Hematopoietic multipotent progenitor cell treated with erythropoietin and hydrocortisone succinate and interleukin-3 and kit ligand, for 15 days (in vitro differentiated cells): ENCODE measurements around the gene PON2.
"Not testable (repeated sequence)": the region's sequence is repeated elsewhere in the genome, so short reads cannot be mapped to it uniquely, and the experiment has no call there.

Experiments
- DNase-seq: peaks from one replicate; pipeline ENCODE4 v3.0.0-alpha.2; 2015; ENCODE audit warnings: low spot score

The PON2 gene

GRCh38 chr7:95405208-95405607 is 29.6 kb downstream of the PON2 start:
- DNase-seq = no peak

DNA sequence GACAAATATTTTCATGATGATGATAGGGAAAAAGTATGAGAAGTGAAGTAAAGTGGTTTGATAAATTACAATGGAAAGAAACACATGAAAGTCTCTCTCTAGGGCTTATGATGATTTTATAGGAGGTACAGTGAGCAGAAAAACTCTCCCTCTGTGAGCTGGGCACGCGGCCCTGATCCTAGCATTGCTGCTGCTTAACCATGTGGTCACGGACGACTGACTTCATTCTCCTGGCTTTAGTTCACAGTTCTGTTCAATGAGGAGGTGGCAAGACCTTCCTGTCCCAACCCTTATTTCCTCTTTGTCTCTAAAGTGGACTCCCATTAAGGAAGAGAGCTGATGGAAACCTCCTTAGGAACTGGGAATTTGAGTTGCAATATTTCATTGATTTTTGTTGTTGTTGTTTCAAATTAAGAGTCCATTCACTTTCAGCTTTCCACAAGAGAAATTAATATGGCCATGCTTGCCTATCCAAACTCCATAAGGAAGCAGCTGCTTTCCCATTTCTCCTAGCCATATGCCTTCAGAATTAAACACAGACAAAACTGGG is 30.4 kb downstream of the PON2 start:
- no peak for DNase-seq

- no peak for DNase-seq
Measured at GRCh38 chr7:95398155-95398940, 36.5 kb downstream of the PON2 start.

- DNase-seq = no peak
Measured at GRCh38 chr7:95397381-95397780, 37.4 kb downstream of the PON2 start.

GRCh38 chr7:95396136-95397032 is 38.4 kb downstream of the PON2 start, which contains the start of gene PON3:
Gene PON3 (minus strand): TSS chr7:95396375. CDS start chr7:95396350, 25 bp downstream.
- no peak for DNase-seq

DNA sequence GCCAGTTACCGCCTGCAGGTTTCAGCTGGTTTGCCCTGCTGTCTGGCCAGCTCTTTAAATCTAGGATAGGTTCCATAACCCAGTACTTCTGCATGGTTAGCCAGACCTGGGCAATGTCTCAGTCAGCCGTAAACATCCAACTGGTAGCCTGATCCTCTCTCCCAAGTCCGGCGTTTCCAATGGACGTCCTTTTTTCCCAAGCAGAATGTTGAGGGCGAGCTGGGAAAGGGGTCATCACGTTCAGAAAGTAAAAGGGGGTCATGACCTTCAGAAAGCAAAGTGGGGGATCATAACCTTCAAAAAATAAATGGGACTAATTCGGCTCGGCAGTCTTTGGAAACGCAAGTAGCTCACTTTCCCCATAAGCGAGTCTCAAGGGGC is 39.1 kb downstream of the PON2 start:
- no peak for DNase-seq

GRCh38 chr7:95394370-95394769 is 40.5 kb downstream of the PON2 start:
- DNase-seq = no peak

DNA sequence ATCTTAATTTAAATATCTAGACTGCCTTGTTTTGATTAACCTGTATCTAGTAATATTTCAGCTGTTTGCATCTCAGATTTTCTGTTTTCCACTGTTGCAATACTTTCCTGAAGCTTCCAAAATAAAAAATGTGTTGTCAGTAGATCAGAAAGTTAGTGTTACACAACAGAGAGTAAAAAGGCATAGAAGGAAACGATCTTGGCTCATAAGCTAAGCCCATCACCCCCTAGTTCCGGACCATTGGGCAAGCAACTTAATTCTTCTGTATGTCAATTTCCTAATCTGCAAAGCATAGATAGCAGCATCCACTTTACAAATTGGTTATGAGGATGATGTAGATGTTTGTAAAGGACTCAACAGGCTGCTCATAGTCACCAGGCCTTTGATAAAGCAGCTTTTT is 43.1 kb downstream of the PON2 start:
- DNase-seq = no peak

DNA sequence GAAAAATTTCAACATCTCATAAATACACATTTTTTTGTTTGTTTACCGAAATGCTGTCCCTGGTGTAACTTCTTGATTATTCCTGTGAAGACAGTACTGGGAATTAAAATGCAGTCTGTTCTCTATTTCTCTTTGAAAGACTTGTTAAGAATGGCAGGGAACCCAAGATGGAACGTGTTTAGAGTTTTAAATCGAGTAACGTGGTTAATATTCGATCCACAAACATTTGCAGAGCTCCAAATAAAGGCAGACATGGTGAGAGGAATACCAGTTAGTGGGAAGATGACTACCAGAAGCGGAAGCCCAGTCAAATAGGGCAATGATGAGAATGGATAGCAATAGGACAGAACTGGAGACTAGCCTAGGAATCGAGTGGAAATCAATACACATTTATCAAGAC is 45.3 kb downstream of the PON2 start:
- DNase-seq = no peak

DNA sequence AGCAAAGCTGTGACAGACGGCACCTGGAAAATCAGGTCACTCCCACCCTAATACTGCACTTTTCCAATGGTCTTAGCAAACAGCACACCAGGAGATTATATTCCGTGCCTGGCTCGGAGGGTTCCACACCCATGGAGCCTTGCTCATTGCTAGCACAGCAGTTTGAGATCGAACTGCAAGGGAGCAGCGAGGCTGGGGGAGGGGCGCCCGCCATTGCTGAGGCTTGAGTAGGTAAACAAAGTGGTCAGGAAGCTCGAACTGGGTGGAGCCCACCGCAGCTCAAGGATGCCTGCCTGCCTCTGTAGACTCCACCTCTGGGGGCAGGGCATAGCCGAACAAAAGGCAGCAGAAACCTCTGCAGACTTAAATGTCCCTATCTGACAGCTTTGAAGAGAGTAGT is 55.4 kb downstream of the PON2 start:
- DNase-seq = not testable (repeated sequence)

DNA sequence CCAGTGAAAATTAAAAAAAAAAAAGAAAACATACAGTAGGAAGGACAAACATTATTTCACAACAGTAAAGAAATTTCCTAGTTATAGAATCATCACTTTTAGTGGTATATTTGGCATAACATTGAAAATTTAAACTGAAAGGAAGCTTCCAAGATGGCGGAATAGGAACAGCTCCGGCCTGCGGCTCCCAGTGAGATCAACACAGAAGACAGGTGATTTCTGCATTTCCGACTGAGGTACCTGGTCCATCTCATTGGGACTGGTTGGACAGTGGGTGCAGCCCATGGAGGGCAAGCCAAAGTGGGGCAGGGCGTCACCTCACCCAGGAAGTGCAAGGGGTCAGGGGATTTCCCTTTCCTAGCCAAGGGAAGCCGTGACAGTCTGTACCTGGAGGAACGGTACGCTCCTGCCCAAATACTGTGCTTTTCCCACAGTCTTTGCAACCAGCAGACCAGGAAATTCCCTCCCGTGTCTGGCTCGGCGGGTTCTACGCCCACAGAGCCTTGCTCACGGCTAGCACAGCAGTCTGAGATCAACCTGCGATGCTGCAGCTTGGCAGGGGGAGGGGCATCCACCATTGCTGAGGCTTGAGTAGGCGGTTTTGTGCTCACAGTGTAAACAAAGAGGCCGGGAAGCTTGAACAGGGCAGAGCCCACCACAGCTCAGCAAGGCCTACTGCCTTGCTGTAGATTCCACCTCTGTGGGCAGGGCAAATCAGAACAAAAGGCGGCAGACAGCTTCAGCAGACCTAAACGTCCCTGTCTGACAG is 58.0 kb downstream of the PON2 start:
- DNase-seq = no peak

GRCh38 chr7:95375591-95376257 is 59.1 kb downstream of the PON2 start:
- DNase-seq = no peak

GRCh38 chr7:95373323-95373722 is 61.5 kb downstream of the PON2 start:
- no peak for DNase-seq

DNA sequence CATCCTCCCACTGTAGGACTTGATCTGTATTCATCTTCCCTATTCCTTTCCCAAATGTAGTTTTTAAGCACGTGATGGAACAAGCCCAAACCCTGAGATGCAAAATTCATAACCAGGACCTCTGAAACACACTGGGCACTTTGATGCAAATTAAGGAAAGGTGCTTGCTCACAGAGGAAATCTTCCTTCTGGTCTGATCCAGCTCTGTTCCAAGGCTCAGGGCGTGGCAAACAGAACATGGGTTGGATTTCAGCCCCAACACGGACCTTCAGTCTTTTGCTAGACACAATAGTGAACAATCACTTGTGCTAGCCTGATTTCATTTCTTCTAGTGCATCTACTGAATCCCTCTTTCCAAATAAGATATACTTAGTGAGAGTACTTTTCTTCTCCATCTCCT is 66.6 kb downstream of the PON2 start:
- no peak for DNase-seq

DNA sequence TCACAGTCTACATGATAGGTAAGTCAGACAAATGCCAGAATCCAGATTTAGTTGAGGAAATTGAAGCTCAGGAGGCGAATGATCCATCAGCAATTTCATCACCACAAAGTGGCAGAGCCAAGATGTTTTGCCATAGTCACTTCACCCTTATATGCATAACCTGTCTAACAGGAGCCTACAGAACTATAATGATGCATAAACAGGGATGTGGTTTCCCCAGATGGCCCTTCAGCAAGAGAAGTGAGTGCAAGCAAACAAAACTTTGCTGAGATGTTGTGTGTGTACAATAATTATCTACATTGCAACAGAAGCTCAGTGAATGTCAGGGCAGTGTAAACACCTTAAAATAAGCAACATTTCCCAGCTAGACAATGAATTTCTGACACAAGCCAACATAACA is 67.2 kb downstream of the PON2 start:
- no peak for DNase-seq

DNA sequence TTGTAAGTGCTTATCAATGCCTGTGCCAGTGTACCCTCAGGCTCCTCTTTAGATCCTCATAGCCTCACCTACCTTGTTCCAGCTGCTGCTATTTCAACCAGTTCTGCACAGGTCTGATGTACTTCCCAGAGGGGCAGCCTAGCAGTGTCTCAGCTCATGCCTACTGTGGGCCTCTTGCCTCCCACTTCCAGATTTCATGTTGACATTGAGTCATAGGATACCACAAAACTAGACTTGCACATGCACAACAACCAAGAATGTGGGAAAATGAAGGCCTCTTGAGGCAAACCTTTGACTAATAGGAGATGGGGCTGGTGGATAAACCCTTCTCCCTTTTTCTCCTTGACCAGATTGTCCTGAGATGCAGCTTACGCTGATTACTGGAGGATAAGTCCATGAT is 69.7 kb downstream of the PON2 start:
- DNase-seq = no peak

DNA sequence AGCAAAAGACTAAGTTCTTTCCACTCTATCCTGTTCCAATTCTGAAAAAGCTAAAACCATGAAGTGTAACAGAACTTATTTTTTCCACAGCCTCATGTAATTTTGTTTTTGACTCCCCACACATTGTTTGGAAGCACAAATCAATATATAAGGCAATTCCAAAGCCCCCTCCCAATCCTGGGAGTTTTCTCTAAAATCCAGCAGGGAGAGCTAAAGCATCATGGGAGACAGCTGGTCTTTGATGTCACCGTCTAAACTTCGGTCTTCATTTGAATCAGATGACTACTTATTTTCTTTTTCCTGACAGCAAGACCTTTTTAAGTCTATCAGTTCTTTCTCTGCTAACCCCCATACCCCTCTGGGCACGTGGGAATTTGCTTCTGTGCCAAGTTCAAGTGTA is 77.2 kb downstream of the PON2 start:
- DNase-seq = no peak
